OCI-LY7 (cell line): ENCODE results near the gene POU2AF3. TPM values are rescaled to one million over a fixed set of nuclear protein-coding genes. Genes with fewer than 3 reads are reported as not detected.

Experiments
- BruUV-seq: library from RNA; stranded (reverse); fragments of 400-500 nt; replicated peaks from 2 replicates; lab custom pipeline; 2021; lab: Mats Ljungman, UMichigan
- CTCF ChIA-PET: fragments of 300-600 bp; sonication (Branson Sonifier 250); formaldehyde crosslinking; loops from one replicate; lab custom pipeline; 2022; ENCODE audit warnings: antibody characterized with exemption; ENCODE audit not compliant: unreplicated experiment; lab: Charles Lee
- POLR2A ChIA-PET: fragments of 300-600 bp; sonication (Branson Sonifier 250); formaldehyde crosslinking; loops from one replicate; lab custom pipeline; 2022; ENCODE audit warnings: antibody characterized with exemption; lab: Charles Lee
- DNase-seq: peaks from one replicate; pipeline ENCODE4 v3.0.0-alpha.2; 2015; ENCODE audit warnings: low spot score
- H2AFZ ChIP-seq: fragments of 200-600 bp; sonication (generic), shearing (Covaris generic); 2 replicates; pipeline ENCODE4 v1.6.1; 2014; ENCODE audit warnings: mild to moderate bottlenecking, antibody characterized with exemption, low read length, moderate library complexity
- H3K27ac ChIP-seq: fragments of 200-600 bp; sonication (generic); 2 replicates; pipeline ENCODE4 v1.5.1; 2014; ENCODE audit warnings: mixed run types, low read depth, mild to moderate bottlenecking, moderate library complexity, low read length, inconsistent platforms; ENCODE audit not compliant: poor library complexity, severe bottlenecking
- H3K36me3 ChIP-seq: fragments of 200-600 bp; sonication (generic); 2 replicates; pipeline ENCODE4 v1.6.1; 2014; ENCODE audit warnings: mild to moderate bottlenecking, antibody characterized with exemption, low read length, moderate library complexity, mixed read lengths; ENCODE audit not compliant: insufficient read depth
- H3K4me1 ChIP-seq: fragments of 200-600 bp; sonication (generic); 2 replicates; pipeline ENCODE4 v1.5.1; 2014; ENCODE audit warnings: mild to moderate bottlenecking, low read length; ENCODE audit not compliant: insufficient read depth, poor library complexity, severe bottlenecking
- H3K4me2 ChIP-seq: fragments of 200-600 bp; sonication (generic); 2 replicates; pipeline ENCODE4 v1.6.1; 2014; ENCODE audit warnings: mild to moderate bottlenecking, low read length
- H3K4me3 ChIP-seq: fragments of 200-600 bp; sonication (generic); 2 replicates; pipeline ENCODE4 v1.5.1; 2014; ENCODE audit warnings: mild to moderate bottlenecking, low read depth, low read length; ENCODE audit not compliant: poor library complexity, severe bottlenecking
- H3K79me2 ChIP-seq: fragments of 200-600 bp; sonication (generic); 2 replicates; pipeline ENCODE4 v1.6.1; 2016; ENCODE audit warnings: low read depth, mild to moderate bottlenecking, low read length, moderate library complexity, mixed read lengths; ENCODE audit not compliant: insufficient read depth
- H3K9me2 ChIP-seq: fragments of 200-600 bp; sonication (generic); 2 replicates; pipeline ENCODE4 v1.6.1; 2016; ENCODE audit warnings: mild to moderate bottlenecking, low read length, mixed read lengths; ENCODE audit not compliant: insufficient read depth
- H3K9me3 ChIP-seq: fragments of 200-600 bp; sonication (generic); 2 replicates; pipeline ENCODE4 v1.6.1; 2014; ENCODE audit warnings: mild to moderate bottlenecking, mixed run types, low read length, mixed read lengths
- H4K20me1 ChIP-seq: fragments of 200-600 bp; sonication (generic); 2 replicates; pipeline ENCODE4 v1.6.1; 2014; ENCODE audit warnings: mild to moderate bottlenecking, antibody characterized with exemption, low read length, moderate library complexity, mixed read lengths; ENCODE audit not compliant: insufficient read depth
- EZH2phosphoT487 ChIP-seq: fragments of 200-600 bp; sonication (generic); IDR thresholded peaks from 2 replicates; pipeline ENCODE4 v1.6.1; 2018; ENCODE audit warnings: low read depth, borderline replicate concordance, mild to moderate bottlenecking, mixed run types, antibody characterized with exemption, low read length, moderate library complexity, mixed read lengths
- intact Hi-C: fragments of 100-400 bp; cut with micrococcal nuclease; formaldehyde crosslinking; loops from one replicate; pipeline ENCODE4 v1.10.0; 2022; ENCODE audit not compliant: unreplicated experiment
- total RNA-seq, 2 experiments: library from RNA; depleted of rRNA in 1 of 2; stranded (reverse); fragments of >200 nt in 1 of 2; shearing (Covaris generic) in 1 of 2; gene quantifications; 2 replicates each; pipeline ENCODE4 v1.2.3, GENCODE V29; 2014 to 2022
- TF ChIP-seq, protein P1 (sequence below): fragments of 200-600 bp; sonication (generic); conservative IDR thresholded peaks from 2 replicates; pipeline ENCODE4 v1.5.1; 2014; ENCODE audit warnings: mild to moderate bottlenecking, antibody characterized with exemption, low read length, moderate library complexity, mixed read lengths

POU2AF3 gene
- total RNA-seq, 2 experiments from 2014 or later, result not detected

DNA sequence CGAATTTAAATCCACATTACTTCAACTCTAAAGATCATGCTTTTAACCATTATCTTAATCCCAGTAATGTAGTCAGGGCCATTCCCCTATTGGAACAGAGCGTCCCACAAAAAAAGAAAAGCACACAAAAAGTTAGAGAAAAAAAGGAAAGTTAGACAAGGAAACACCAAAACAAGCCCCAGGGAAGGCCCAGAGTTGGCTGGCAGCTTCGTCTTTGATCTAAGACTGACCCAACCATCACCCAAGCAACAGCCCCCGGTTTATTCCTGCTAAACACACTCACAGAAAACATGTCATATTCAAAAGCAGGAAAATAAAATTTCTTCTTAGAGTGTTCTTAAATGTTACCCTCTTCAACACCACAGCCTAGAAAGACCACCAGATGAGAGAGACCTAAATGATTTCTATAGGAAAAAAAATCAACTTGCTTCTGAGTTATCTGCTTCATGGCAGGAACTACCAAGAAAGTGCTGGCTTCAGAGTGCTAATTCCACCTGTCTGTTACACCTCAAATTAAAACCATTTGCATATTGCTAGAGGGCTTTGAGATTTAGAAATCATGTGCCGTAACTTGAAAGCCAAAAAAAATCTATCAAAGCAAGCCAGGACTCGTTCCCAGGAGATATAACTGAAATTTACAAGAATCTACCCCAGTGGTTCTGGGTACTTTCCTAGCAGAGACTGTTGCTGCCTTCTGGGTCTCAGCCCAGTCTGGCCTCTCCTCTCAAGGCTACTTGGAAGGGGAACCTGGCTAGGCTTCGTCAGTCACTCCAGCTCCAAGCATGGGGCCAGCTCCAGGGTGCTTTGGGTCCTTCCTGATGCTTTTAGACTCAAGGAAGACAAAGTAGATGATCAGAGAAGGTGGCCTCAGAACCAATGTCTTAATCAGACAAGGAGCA, 31.2 kb downstream of the POU2AF3 start:
- ChIA-PET CTCF (no interaction called here), POLR2A (interaction anchor here (0.6 to 1.0 kb wide), 2 partner anchors 13 to 515 kb away, joined by 3 to 5 read pairs; no protein-coding TSS in a partner anchor)
- intact Hi-C loops, result no loop called here
- no peaks in the 10 kb centered on the region for H3K9me2 ChIP-seq
- H3K79me2 ChIP-seq, result no peaks in the 10 kb centered on the region
- TF ChIP-seq EZH2phosphoT487, result no peak
- TF ChIP-seq, protein P1, sequence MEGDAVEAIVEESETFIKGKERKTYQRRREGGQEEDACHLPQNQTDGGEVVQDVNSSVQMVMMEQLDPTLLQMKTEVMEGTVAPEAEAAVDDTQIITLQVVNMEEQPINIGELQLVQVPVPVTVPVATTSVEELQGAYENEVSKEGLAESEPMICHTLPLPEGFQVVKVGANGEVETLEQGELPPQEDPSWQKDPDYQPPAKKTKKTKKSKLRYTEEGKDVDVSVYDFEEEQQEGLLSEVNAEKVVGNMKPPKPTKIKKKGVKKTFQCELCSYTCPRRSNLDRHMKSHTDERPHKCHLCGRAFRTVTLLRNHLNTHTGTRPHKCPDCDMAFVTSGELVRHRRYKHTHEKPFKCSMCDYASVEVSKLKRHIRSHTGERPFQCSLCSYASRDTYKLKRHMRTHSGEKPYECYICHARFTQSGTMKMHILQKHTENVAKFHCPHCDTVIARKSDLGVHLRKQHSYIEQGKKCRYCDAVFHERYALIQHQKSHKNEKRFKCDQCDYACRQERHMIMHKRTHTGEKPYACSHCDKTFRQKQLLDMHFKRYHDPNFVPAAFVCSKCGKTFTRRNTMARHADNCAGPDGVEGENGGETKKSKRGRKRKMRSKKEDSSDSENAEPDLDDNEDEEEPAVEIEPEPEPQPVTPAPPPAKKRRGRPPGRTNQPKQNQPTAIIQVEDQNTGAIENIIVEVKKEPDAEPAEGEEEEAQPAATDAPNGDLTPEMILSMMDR, result no peak
- no peaks in the 10 kb centered on the region for H4K20me1 ChIP-seq
- H3K4me3 ChIP-seq, result no peak overlapping the region
- no peaks in the 10 kb centered on the region for H3K9me3 ChIP-seq
- no peak overlapping the region for H3K27ac ChIP-seq
- H3K4me1 ChIP-seq, result peaks cover 7% of the 10 kb centered on the region
- H2AFZ ChIP-seq, result no peak overlapping the region
- H3K4me2 ChIP-seq, result no peak overlapping the region; the same call in 1 of the 2 replicates
- BruUV-seq, result no TSS peak
- DNase-seq, result no peak
- no peaks in the 10 kb centered on the region for H3K36me3 ChIP-seq

- DNase-seq, result no peak
- no peak overlapping the region for H3K27ac ChIP-seq
- POLR2A ChIA-PET, result interaction anchor here (0.6 kb wide), 1 partner anchor 516 kb away, joined by 3 read pairs; no protein-coding TSS in a partner anchor
- no peak overlapping the region for H2AFZ ChIP-seq
- H3K9me3 ChIP-seq, result no peaks in the 10 kb centered on the region
- no peak for TF ChIP-seq EZH2phosphoT487
- TF ChIP-seq, protein P1, result no peak
- peaks cover 7% of the 10 kb centered on the region for H3K4me1 ChIP-seq
- BruUV-seq, result no TSS peak
- no peak overlapping the region for H3K4me3 ChIP-seq
- H3K4me2 ChIP-seq, result no peak overlapping the region
- CTCF ChIA-PET, result no interaction called here
- no peaks in the 10 kb centered on the region for H3K36me3 ChIP-seq
- intact Hi-C loops, result no loop called here
- no peaks in the 10 kb centered on the region for H3K9me2 ChIP-seq
- H3K79me2 ChIP-seq, result no peaks in the 10 kb centered on the region
- H4K20me1 ChIP-seq, result no peaks in the 10 kb centered on the region
These were observed 32.0 kb downstream of the POU2AF3 start for GRCh38 chr11:111330234-111330893.
